Activated CD4-positive, alpha-beta T cell treated with anti-CD3 and anti-CD28 coated beads, Interleukin-2, amount 50 U/mL, for 24 hours (primary cell): ENCODE results near the gene NPAS3.
"Not testable (repeated sequence)": the region's sequence is repeated elsewhere in the genome, so short reads cannot be mapped to it uniquely, and the experiment has no call there.

Experiments used
- DNase-seq, 2 donors: peaks; one replicate each; pipeline ENCODE4 v3.0.0-alpha.2; 2020; ENCODE audit warnings: low read depth in 1 of 2, low spot score in 1 of 2

Gene NPAS3

DNA sequence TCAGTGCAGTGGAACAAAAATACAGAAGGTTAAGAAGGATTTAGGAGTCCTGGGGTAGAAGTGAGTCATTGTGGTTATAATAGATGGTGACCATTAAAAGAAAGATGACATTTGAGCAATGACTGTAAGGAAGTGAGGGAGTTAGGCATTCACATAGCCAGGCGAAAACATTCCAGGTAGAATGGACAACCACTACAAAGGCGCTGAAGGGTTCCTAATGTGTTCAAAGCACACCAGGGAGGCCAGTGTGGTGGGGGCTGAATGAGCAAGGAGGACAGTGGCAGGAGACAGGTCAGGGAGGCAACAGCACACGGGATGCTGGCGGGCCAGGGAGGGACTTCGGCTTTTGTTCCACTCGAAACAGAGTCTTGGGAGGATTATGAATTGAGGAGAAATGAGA, 129.9 kb downstream of the NPAS3 start:
- no peak for DNase-seq

DNA sequence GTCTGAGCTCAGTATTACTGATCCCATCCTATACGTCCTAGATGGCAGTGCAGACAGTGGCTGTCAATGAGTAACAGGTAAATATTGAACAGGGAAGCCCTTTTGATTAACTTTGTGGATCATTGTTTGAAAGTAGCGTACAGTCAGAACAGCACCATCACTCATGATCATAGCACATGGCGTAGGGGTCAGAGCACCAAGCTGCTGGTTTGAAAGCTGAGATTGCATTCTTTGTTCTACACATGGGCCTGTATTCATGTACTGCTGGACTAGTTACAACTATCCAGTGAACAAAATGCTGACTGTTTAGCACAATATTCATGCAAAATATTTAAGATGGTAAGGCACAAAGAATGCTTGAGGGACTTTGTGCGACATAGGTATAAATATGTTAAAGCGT, 131.8 kb downstream of the NPAS3 start:
- no peak for DNase-seq

DNA sequence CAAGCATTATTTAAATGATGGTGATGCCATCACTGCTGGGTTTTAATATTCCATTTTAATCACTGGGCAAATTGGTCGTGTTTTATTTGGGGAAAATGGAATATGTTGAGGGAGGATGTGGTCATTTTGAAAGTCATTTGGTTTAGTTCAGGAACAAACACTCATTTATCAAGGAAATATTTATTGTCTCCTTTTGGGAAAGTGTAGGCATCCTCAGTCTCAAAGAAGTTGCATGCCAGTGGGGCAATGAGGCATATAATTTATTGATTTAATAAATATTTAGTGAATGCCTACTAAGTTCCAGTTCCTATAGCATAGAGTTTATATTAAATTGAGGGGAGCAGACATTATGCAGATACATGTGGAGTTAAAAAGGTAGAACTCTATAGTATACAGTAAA, 134.3 kb downstream of the NPAS3 start:
- DNase-seq = no peak

DNA sequence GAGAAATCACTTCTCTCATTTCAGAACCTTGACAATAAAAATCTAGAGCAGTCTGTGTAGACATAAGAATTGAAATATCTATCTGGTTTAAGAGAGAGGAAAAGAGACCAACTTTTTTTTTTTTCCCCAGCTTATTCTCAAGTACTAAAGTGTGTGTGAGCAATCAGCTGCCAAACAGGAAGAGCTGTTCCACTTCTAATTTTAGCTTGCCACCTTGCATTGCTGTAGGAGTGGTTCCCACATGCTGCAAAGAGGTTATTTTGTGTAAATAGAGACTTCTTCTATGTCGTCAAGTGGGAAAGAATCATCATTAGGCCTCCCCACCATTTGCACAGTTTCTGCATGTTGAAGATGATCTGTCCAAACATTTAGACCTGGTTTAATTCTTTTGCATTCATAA, 142.6 kb downstream of the NPAS3 start:
- no peak for DNase-seq

DNA sequence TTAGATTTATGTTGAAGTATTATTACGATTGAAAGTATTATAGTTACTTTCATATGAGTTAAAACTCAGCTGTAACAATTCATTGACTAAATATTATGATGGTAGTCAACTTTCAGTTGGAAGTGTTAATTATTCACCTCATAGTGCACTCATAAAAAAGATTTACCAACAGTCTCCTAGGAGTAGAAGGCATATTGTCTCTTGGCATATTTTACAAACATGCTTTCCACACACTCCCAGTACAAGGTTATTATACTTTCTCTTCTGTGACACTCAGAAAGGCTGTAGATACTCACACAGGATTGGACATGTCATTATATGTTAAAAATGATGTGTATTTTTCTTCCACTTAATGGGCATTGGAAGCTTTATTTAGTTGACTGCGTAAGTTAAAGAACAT, 147.1 kb downstream of the NPAS3 start:
- no peak for DNase-seq

DNA sequence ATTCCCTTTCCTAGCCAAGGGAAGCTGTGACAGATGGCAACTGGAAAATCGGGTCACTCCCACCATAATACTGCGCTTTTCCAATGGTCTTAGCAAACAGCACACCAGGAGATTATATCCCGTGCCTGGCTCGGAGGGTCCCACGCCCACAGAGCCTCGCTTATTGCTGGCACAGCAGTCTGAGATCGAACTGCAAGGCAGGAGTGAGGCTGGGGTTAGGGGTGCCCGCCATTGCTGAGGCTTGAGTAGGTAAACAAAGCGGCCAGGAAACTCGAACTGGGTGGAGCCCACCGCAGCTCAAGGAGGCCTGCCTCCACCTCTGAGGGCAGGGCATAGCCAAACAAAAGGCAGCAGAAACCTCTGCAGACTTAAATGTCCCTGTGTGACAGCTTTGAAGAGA, 149.6 kb downstream of the NPAS3 start:
- DNase-seq = not testable (repeated sequence)

DNA sequence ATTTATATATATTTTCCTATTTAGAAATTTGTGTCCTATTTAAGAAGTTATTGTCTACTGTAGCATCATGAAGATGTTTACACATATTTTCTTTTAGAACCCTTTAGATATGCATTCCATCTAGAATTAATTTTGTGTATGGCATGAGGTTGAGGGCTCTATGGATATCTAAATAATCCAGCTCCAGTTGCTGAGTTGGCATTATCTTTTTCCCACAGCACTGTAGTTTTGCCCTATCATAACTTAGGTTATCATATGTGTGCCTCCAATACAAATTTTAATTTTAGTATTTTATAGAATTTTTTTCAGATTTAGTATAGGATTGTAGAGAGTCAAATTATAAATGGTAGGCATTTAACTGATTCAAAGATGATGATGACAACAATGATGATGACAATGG, 159.3 kb downstream of the NPAS3 start:
- no peak for DNase-seq

DNA sequence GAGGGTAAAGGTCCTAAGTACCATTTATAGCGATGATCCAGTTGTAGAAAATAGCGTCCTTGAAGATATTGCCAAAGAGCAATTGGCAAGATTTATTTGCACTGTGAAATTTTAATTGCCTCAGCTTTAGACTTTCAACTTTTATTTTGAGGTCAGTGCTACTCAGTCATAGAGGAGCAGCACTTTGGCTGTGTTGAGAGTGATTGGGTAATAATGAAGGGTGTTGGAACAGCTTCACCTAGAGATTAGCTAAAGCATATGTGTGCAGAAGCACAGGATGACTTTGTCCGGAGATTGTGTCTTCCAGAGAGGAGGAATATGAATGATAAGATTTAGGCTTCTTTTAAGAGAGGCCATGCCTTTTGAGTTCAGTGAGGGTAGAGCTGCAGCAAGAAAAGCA, 164.8 kb downstream of the NPAS3 start:
- no peak for DNase-seq

DNA sequence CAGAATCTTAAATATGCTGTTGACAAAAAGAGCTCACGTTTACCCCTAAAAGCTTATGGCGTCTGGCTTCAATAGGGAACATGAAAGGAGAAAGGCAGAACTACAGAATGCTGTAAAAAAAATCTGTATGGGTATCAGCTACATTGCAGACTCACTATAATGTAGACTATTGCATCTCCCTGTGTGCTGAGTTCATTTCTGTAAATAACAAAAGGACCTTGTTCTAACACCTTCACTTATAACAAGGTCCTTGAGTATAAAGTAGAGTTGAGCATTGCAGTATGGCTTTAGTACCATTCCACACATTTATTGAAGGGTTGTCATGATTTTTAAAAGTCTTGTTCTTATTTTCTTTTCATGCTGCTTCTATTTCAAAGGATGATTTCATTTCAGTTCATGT, 165.3 kb downstream of the NPAS3 start:
- DNase-seq = no peak

DNA sequence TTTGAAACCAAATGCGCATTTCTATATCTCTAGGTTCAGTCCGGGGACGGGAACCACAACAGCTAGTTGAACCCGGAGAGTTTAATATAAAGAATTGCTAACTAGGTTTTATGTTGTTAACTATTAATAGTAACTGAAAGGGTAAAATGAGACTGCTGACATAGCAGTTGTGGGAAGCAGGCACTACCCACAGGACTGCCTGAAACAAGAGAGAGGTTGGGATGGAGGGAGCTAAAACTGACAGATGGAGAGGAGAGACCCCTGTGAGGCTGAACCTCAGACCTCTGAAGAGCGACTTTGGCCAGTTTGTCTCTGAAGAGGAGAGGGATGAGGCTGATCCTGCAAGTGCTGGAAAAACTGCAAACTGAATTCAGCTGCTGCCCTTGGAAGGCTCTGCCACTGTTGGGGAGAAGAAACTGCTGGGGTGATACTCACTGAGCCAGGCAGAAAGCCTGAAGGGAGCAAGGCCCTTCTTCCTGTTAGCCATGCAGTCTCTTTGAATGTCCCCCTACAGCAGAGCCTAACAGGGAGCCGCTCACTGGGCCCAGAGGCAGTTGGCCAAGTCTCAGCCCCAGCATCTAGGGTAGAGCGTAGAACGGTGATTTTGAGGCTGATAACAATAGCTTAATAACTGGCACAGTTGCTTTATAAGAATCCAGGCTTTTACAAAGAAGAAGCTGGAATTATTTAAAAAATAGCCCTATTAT, 172.2 kb downstream of the NPAS3 start:
- DNase-seq = no peak

DNA sequence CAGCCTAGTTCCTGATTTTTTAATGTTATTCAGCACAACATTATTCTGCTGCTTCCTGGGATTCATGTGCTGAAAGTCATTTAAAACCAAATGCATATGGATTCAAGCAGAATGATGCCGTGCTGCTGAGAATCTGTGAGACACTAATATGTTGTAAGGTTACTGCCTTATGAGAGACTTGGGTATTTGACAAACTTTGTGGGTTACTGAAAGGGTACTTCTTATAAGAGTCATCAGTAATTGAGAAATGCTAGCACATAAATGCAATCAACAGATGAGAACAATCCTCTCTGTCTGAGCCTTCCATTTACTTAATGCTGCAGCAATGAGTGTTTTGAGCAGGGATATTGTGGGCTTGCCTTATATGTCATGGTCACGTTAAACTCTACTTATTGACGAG, 175.7 kb downstream of the NPAS3 start:
- no peak for DNase-seq

DNA sequence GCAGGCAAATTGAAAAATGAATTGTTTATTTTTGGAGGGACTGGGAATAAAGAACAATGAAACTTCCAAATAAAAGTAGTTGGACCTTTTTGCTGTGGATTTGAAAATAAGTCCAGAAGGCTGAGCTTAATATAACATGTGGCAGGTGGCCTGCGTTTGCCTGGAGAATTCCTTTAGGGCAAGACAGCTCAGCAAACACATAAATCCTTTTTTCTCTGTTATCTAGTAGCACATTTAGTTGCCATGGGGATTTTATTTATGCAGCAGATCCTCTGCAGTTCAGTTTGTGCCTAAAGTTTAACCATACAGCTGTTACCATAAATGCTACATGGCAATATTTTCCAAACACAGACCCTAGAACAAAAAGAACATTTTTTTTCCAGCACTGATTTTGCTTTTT, 180.0 kb downstream of the NPAS3 start:
- DNase-seq = no peak

DNA sequence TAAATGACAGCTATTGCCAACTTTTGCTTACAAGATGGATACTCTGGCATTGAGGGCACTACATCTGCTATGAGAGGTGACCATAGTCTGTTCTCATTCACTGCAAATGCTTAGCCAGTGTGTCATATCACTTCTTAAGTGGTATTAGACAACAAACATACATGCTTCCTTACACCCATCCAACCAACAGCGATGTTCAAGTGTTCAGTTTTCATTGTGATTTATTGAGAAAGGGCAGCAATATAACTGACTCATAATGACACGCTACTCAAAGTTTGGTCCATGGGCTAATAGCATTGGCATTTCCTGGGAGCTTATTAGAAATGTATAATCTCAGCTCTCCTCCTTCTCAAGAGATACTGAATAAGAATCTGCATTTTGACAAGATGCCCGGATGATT, 181.7 kb downstream of the NPAS3 start:
- DNase-seq = no peak

DNA sequence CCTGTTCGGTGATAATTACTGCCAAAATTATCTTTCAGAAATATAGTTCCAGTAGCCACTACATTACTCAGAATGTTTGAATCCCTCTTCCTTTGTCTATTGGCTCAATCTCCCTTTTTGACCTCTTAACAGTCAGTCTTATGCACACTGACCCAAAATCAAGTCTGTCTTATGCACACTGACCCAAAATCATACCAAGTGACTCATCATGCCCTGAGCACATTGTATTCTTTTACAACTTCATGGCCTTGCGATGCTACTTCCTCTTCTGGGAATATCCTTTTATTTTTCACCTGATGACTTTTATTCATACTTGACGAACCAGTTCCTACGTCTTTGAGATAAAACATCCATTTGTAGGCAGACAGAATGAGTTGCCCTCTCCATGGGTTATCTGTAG, 182.3 kb downstream of the NPAS3 start:
- no peak for DNase-seq

DNA sequence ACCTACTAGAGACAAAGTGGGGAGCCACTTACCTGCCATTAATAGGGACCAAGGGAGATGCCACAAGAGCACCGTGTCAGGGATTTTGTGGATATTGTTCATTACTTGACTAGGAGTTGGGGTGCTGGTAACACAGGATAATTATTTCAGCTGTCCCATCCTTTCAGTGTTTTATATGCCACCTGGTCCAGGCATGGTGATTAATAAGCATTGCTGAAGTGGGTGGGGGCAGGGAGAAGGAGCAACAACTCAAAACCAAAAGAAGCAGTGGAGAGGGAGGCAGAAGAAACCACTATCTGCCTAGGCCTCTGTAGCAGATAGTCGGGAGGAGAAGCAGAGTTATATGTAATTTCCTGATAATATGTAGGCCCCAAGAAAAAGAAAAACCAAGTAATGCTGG, 184.6 kb downstream of the NPAS3 start:
- no peak for DNase-seq

DNA sequence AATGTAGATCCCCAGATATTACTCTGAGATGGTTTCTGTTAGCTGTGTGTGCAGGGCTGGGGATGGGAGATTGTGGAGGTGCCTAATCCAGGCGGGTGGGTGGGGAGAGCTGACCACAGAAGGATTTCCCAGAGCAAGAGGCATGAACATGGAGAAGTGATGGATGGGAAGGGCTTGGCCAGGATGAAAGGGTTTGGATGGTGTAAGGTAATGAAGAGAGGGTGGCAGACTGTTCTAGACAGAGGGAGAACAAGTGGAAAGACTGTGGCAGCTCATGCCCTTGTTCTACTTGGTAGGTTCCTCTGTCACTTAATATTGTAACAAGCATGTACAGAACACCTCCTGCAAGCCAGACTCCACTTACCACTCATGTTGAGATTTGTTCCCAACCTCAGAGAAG, 187.8 kb downstream of the NPAS3 start:
- no peak for DNase-seq

DNA sequence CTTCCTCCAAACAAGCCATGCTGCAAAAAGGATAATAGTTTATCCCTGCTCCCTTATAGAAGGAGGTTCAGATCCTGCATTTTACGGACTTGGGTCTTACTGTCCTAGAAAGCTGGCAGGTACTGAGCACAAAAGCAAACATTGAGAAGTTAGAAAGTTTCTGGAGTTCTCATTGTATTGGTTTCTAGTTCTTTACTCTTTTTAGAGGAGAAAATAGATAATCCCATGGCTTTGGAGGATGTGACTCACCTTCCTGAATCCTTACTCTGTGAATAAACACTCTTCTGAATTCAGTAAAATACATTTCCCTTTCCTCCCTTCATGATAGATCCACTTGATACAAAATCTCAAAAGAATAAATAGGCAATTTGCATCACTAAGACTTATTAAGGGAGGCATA, 188.9 kb downstream of the NPAS3 start:
- DNase-seq = no peak

DNA sequence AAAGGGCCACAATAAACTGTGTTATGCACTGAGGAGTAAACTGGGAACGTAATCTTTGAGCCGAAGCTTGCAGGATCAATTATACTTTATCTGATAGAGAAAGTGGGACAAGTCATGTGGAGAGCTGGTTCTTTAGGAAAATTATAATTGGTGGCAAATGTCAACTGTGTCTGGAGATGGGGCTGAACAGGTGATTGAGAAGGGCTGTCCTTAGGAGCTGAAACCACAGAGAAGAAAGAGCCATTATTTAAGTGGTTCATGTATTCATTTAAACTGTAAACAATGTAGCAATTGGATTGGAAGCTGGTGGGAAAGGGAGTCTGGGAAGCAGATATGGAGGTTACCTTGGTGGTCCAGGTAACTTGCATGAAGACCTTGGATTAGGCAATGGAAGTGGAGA, 193.1 kb downstream of the NPAS3 start:
- DNase-seq = no peak

DNA sequence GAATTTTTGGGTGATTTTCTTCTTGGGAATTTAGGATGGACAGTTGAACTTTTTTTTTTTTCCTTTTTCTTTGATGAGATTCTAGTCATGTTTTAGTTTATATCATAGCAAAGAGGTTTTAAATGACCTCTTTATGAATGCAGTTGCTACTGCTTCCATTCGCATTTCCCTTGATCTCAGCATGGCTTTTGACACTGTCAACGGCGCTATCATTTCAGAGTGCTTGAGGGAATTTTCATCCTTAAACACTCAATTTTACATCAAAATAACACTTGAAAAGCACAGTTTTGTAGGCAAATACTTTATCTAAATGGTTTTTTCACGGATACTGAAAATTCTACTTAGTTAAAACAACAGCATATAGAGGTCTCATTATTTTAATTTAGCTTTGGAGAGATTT, 195.5 kb downstream of the NPAS3 start:
- no peak for DNase-seq

DNA sequence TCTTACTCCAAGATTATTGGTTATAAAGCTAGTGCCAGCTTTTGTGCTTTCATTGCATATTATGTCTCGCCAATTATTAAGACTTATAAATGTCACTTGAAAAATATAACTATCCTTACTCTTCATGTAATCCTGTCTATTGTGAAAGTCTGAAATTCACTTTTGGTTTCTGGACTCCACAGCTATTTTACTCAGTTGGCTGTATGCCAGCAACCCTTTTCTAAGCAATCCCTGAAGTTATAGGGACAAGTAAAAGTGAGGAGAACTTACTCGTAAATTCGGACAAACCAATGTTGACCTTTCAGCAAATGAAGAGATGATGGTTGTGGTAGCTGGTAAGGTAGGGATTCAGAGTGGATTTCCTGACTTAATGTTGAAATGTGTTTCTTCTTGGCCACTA, 196.3 kb downstream of the NPAS3 start:
- no peak for DNase-seq

DNA sequence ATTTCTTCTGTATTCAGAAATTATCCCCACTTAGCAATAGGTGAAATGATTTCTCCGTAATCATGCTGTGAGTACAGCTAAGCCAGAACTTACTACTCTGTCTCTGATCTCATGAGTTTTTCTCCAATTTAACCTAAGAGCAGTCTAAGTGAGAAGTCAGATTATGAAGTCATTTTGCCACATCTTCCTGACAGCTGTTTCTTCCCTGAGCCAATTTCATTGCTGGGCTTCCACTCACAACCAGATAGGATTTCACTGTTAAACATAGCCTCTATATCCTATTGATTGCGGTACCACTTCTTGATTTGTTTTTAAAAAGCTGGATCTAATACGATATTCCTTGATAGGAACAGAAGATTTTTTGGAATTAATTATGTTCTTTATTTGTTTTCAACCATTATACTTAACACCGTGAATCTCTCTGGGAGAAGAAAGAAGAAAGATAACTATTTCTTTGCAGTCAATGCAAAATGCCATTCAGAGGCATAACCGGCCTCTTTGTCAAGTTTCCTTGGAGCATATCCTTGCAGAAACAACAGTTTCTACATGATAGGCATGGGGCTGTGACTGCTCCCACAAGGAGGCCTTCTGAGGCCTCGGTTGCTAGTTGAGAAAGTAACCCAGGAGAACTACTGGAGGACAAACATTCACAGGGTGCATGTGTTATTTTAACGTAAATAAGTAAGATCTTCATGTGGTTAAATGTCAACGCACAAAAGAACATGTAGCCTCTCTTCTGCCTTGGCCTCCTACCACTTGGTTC, 212.2 kb downstream of the NPAS3 start:
- DNase-seq = no peak

DNA sequence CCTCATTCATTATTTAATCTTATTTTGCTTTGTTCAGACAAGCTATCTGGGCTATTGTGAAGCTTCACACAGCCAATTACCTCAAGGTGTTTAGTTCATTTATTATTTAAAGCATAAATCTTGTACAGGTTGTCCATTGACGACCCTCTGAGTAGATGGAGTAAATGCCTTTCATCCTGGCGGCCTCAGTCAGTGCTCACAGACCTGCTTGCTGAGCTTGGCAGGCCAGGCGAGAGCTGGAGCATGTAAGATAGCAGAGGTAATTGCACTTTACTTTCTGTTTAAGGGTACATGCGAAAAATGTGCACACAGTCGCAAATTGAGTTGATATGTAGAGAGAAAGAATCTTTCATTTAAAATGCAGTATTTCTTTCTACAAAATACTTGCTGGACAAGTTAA, 224.4 kb downstream of the NPAS3 start:
- no peak for DNase-seq

DNA sequence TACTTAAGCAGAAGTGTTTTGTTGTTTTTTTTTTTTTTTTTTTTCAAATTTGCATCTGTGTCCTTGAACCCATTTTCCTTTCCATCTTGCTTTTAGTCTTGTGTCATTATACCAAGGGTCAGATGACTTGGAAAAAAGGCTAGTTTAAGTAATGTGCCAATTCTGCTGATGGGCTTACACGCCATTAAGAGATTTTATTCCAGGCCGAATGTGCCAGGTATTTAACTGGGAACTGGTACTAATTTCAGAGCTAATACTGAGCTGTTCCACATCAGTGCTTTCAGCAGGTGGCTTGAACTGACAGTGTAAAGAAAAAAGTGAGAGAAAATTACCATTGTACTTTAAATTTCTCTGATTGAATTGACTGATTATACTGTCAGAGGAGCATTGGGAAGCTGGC, 224.9 kb downstream of the NPAS3 start:
- DNase-seq = no peak
